Neural cell (in vitro differentiated cells): ENCODE results near the gene SHISA9. TPM values are rescaled to one million over a fixed set of nuclear protein-coding genes. Genes with fewer than 3 reads are reported as not detected.

ENCODE experiments used
- H2AFZ ChIP-seq: fragments of 200-600, 300-800 bp; sonication (generic), shearing (Covaris generic); 2 replicates; pipeline ENCODE4 v1.6.0; 2014; ENCODE audit warnings: low read depth, mild to moderate bottlenecking, antibody characterized with exemption, low read length, moderate library complexity
- H3F3A ChIP-seq: fragments of 200-600 bp; shearing (Covaris generic); 2 replicates; pipeline ENCODE4 v1.6.1; 2016; ENCODE audit warnings: mild to moderate bottlenecking, moderate library complexity, mixed read lengths, antibody characterized with exemption, low read length; ENCODE audit not compliant: insufficient read depth, poor library complexity, severe bottlenecking
- H3K27ac ChIP-seq: fragments of 200-600, 300-800 bp; sonication (generic), shearing (Covaris generic); 2 replicates; pipeline ENCODE4 v1.5.1; 2014; ENCODE audit warnings: mild to moderate bottlenecking, low read length, moderate library complexity
- H3K27me3 ChIP-seq: fragments of 300-800, 200-600 bp; sonication (generic), shearing (Covaris generic); 2 replicates; pipeline ENCODE4 v1.6.0; 2014; ENCODE audit warnings: mild to moderate bottlenecking, low read depth, low read length, moderate library complexity; ENCODE audit not compliant: insufficient read depth
- H3K36me3 ChIP-seq: fragments of 300-800, 200-600 bp; sonication (generic), shearing (Covaris generic); 2 replicates; pipeline ENCODE4 v1.5.1; 2014; ENCODE audit warnings: mild to moderate bottlenecking, antibody characterized with exemption, low read length, moderate library complexity; ENCODE audit not compliant: insufficient read depth
- H3K4me2 ChIP-seq: fragments of 300-800, 200-600 bp; sonication (generic), shearing (Covaris generic); 2 replicates; pipeline ENCODE4 v1.6.0; 2014; ENCODE audit warnings: mild to moderate bottlenecking, low read length
- H3K4me3 ChIP-seq: fragments of 300-800, 200-600 bp; sonication (generic), shearing (Covaris generic); 2 replicates; pipeline ENCODE4 v1.5.1; 2014; ENCODE audit warnings: mild to moderate bottlenecking, low read length, moderate library complexity
- H3K79me2 ChIP-seq: fragments of 200-600 bp; shearing (Covaris generic); replicated peaks from 2 replicates; pipeline ENCODE4 v1.6.0; 2014; ENCODE audit warnings: mild to moderate bottlenecking, low read length, moderate library complexity; ENCODE audit not compliant: insufficient read depth
- H3K9ac ChIP-seq: fragments of 300-800, 200-600 bp; sonication (generic), shearing (Covaris generic); 2 replicates; pipeline ENCODE4 v1.6.1; 2016; ENCODE audit warnings: mild to moderate bottlenecking, low read length, mixed read lengths
- H3K9me2 ChIP-seq: fragments of 200-600 bp; shearing (Covaris generic); 2 replicates; pipeline ENCODE4 v1.6.1; 2016; ENCODE audit warnings: mild to moderate bottlenecking, low read length, mixed read lengths; ENCODE audit not compliant: insufficient read depth
- H3K9me3 ChIP-seq: fragments of 200-600, 300-800 bp; sonication (generic), shearing (Covaris generic); 2 replicates; pipeline ENCODE4 v1.6.1; 2016; ENCODE audit warnings: mild to moderate bottlenecking, mixed run types, low read length, moderate library complexity, mixed read lengths
- H4K20me1 ChIP-seq: fragments of 200-600 bp; shearing (Covaris generic); 2 replicates; pipeline ENCODE4 v1.6.1; 2016; ENCODE audit warnings: mild to moderate bottlenecking, mixed run types; ENCODE audit not compliant: insufficient read depth
- EP300 ChIP-seq: fragments of 450-650 bp; conservative IDR thresholded peaks from 2 replicates; pipeline ENCODE4 v1.6.1; 2014; ENCODE audit warnings: antibody characterized with exemption, mild to moderate bottlenecking, moderate library complexity; ENCODE audit not compliant: poor library complexity, severe bottlenecking
- EZH2 ChIP-seq: fragments of 200-600, 300-800 bp; shearing (Covaris generic), sonication (generic); IDR thresholded peaks from 2 replicates; pipeline ENCODE4 v1.6.1; 2014; ENCODE audit warnings: antibody characterized with exemption, low read length, borderline replicate concordance, mild to moderate bottlenecking; ENCODE audit not compliant: insufficient read depth, poor library complexity, severe bottlenecking
- MXI1 ChIP-seq: fragments of 450-650 bp; conservative IDR thresholded peaks from 2 replicates; pipeline ENCODE4 v1.6.1; 2014; ENCODE audit warnings: antibody characterized with exemption, mild to moderate bottlenecking; ENCODE audit not compliant: poor library complexity, severe bottlenecking
- POLR2AphosphoS5 ChIP-seq: IDR thresholded peaks from 2 replicates; pipeline ENCODE4 v1.6.1; 2012
- RAD21 ChIP-seq: fragments of 450-650 bp; conservative IDR thresholded peaks from 2 replicates; pipeline ENCODE4 v1.6.1; 2014; ENCODE audit warnings: antibody characterized with exemption, mild to moderate bottlenecking, moderate library complexity
- SMC3 ChIP-seq: fragments of 450-650 bp; conservative IDR thresholded peaks from 2 replicates; pipeline ENCODE4 v1.6.1; 2014; ENCODE audit warnings: antibody characterized with exemption, mild to moderate bottlenecking, moderate library complexity; ENCODE audit not compliant: poor library complexity
- TAF1 ChIP-seq: IDR thresholded peaks from 2 replicates; pipeline ENCODE4 v1.6.1; 2012; ENCODE audit warnings: low read depth
- polyA plus RNA-seq: library from polyadenylated mRNA; depleted of rRNA; stranded (reverse); fragments of >200 nt; gene quantifications from 2 replicates; pipeline ENCODE4 v1.2.3, GENCODE V29; 2014
- TF ChIP-seq, protein P1 (sequence below): IDR thresholded peaks from 2 replicates; pipeline ENCODE4 v1.6.1; 2012; ENCODE audit warnings: borderline replicate concordance
- TF ChIP-seq, protein P2 (sequence below): fragments of 450-650 bp; IDR thresholded peaks from 2 replicates; pipeline ENCODE4 v1.5.1; 2014; ENCODE audit warnings: antibody characterized with exemption, mild to moderate bottlenecking, moderate library complexity; ENCODE audit not compliant: poor library complexity, severe bottlenecking

SHISA9 gene
- polyA plus RNA-seq, 1 donor from 2014 or later: 2.0 TPM

DNA sequence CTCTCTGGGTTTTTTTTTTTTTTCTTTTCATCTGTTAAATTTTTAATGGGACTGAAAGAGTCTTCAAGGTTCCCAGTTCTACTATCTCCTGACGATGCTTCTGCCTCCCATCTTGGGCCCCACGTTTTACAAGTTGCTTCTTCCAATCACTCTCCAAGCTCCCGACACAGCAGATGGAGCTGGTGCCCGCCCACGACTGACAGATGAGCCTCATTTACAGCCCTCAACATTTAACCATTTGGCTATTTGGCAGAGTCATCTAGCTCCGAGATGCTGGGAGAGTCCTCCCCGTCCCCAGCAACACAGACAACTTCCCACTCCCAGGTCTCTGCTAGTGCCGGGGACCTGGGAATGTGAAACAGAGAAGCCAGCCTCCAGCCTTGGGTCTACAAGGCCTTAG, 276.9 kb downstream of the SHISA9 start:
- Histone ChIP-seq H3K27me3 (no peaks in the 10 kb centered on the region), H4K20me1 (no peaks in the 10 kb centered on the region), H3K36me3 (no peaks in the 10 kb centered on the region), H3K9me3 (peaks cover under 1% of the 10 kb centered on the region), H3K9me2 (no peaks in the 10 kb centered on the region), H3K79me2 (no peaks in the 10 kb centered on the region), H3K9ac (no peak overlapping the region), H3F3A (no peaks in the 10 kb centered on the region), H3K4me3 (no peak overlapping the region), H3K27ac (no peak overlapping the region), H3K4me2 (no peak overlapping the region), H2AFZ (no peak overlapping the region)
- TF ChIP-seq SMC3: no peak
- TF ChIP-seq RAD21: no peak
- TF ChIP-seq EZH2: no peak
- TF ChIP-seq, protein P1, sequence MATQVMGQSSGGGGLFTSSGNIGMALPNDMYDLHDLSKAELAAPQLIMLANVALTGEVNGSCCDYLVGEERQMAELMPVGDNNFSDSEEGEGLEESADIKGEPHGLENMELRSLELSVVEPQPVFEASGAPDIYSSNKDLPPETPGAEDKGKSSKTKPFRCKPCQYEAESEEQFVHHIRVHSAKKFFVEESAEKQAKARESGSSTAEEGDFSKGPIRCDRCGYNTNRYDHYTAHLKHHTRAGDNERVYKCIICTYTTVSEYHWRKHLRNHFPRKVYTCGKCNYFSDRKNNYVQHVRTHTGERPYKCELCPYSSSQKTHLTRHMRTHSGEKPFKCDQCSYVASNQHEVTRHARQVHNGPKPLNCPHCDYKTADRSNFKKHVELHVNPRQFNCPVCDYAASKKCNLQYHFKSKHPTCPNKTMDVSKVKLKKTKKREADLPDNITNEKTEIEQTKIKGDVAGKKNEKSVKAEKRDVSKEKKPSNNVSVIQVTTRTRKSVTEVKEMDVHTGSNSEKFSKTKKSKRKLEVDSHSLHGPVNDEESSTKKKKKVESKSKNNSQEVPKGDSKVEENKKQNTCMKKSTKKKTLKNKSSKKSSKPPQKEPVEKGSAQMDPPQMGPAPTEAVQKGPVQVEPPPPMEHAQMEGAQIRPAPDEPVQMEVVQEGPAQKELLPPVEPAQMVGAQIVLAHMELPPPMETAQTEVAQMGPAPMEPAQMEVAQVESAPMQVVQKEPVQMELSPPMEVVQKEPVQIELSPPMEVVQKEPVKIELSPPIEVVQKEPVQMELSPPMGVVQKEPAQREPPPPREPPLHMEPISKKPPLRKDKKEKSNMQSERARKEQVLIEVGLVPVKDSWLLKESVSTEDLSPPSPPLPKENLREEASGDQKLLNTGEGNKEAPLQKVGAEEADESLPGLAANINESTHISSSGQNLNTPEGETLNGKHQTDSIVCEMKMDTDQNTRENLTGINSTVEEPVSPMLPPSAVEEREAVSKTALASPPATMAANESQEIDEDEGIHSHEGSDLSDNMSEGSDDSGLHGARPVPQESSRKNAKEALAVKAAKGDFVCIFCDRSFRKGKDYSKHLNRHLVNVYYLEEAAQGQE: no peak
- TF ChIP-seq EP300: no peak
- TF ChIP-seq TAF1: no peak
- no peak for TF ChIP-seq MXI1

DNA sequence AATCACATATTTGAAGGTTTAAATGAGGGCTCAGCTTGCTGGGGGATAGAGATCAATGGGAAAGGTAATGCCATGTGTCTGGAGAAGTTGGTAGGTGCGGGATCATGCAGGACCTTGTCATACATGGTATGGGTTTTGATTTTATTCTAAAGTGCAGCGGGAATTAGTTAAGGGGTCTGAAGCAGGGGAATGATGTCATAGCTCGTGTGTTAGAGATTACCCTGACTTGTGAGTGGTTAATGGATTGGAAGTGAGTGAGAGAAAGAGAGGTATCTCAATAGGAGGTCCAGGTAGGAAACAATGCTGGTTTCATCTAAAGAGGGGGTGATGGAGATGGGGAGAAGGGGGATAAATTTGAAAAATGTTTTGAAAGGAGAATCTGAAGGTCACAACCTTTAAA, 280.0 kb downstream of the SHISA9 start:
- Histone ChIP-seq H3K27me3 (no peaks in the 10 kb centered on the region), H4K20me1 (no peaks in the 10 kb centered on the region), H3K4me2 (no peak overlapping the region), H2AFZ (no peak overlapping the region), H3K9me3 (peaks cover 8% of the 10 kb centered on the region), H3K4me3 (no peak overlapping the region), H3K79me2 (no peaks in the 10 kb centered on the region), H3K9ac (no peak overlapping the region), H3K36me3 (no peaks in the 10 kb centered on the region), H3F3A (no peaks in the 10 kb centered on the region), H3K27ac (no peak overlapping the region), H3K9me2 (no peaks in the 10 kb centered on the region)
- TF ChIP-seq MXI1 (no peak), TAF1 (no peak), POLR2AphosphoS5 (no peak), EZH2 (no peak), SMC3 (no peak), EP300 (no peak), RAD21 (no peak)
- TF ChIP-seq, protein P1: no peak
- TF ChIP-seq, protein P2, sequence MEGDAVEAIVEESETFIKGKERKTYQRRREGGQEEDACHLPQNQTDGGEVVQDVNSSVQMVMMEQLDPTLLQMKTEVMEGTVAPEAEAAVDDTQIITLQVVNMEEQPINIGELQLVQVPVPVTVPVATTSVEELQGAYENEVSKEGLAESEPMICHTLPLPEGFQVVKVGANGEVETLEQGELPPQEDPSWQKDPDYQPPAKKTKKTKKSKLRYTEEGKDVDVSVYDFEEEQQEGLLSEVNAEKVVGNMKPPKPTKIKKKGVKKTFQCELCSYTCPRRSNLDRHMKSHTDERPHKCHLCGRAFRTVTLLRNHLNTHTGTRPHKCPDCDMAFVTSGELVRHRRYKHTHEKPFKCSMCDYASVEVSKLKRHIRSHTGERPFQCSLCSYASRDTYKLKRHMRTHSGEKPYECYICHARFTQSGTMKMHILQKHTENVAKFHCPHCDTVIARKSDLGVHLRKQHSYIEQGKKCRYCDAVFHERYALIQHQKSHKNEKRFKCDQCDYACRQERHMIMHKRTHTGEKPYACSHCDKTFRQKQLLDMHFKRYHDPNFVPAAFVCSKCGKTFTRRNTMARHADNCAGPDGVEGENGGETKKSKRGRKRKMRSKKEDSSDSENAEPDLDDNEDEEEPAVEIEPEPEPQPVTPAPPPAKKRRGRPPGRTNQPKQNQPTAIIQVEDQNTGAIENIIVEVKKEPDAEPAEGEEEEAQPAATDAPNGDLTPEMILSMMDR: no peak
